HG02623 (cell line): Measurements from ENCODE around the gene PTPRO.

ENCODE experiments used
- ATAC-seq: cut with Tn5 transposase; IDR thresholded peaks from one replicate; pipeline ENCODE4 v1.9.1; 2021; ENCODE audit warnings: moderate library complexity; ENCODE audit not compliant: unreplicated experiment

Gene PTPRO

DNA sequence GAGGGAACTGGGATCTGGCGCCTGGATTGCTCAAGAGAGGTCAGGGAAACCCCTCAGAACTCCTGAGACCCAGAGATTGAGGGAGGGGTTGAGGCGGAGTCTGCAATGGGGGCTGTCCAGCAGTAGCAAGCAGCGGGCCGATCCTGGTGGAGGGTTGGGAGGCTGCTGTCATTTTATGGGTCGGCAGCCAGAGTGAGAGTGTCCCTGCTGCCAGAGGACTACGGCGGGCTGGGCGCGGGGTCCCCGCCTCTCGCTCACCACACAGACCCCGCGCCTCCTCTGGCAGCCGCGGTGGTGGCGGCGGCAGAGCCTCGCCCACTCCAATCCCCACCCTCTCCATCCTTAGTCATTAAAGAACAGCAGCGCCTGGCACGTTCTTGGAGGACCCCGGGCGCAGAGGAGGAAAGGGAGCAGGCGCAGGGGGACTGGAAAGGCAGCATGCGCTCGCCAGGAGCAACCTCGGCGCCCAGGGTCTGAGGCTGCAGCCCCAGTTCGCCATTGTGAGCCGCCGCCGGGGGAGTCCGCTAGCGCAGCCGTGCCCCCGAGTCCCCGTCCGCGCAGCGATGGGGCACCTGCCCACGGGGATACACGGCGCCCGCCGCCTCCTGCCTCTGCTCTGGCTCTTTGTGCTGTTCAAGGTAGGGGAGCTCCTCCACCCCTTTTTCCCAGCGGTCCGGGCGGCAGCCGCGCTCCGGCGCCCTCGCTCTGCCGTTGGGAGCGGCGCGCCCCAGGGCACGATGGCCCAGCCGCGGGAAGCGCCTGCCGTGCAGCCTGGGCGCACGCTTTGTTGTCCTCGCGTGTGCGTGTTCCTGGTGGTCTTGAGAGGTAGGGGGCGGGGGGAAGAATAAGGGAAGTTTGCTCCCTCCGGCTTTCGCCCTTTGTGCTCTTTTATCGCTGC lies at the start of gene PTPRO:
PTPRO (plus strand) TSS at position 345 of the 898 bp plus-strand sequence.
- ATAC-seq: no peak

GRCh38 chr12:15273896-15274295 lies 48.4 kb upstream of the PTPRO start:
- no peak for ATAC-seq

GRCh38 chr12:15274561-15274967 lies 47.7 kb upstream of the PTPRO start:
- ATAC-seq: no peak

- ATAC-seq: no peak
Observed at GRCh38 chr12:15276088-15276698, 46.1 kb upstream of the PTPRO start.

- ATAC-seq: peak; percentile 58
Observed at GRCh38 chr12:15278816-15279658, 43.3 kb upstream of the PTPRO start.

DNA sequence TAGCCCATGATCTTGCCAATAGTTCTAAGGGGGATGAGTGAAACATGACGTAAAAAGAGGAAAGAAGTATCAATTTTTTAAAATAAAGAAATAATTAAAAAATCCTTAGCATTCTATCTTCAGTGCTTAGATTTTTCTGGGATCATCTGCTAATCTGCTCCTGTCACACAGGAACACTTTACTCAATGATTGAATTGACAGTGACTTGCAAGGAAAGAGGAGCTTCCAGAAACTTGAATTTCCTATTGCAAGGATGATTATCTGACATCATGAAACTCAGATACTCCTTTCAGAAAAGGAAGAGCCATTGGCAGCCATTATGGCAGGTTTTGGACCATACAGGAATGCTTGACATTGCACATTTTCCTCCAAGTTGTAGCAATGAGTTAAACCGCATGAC lies 41.4 kb upstream of the PTPRO start:
- ATAC-seq: no peak

GRCh38 chr12:15289192-15289591 lies 33.1 kb upstream of the PTPRO start:
- no peak for ATAC-seq

DNA sequence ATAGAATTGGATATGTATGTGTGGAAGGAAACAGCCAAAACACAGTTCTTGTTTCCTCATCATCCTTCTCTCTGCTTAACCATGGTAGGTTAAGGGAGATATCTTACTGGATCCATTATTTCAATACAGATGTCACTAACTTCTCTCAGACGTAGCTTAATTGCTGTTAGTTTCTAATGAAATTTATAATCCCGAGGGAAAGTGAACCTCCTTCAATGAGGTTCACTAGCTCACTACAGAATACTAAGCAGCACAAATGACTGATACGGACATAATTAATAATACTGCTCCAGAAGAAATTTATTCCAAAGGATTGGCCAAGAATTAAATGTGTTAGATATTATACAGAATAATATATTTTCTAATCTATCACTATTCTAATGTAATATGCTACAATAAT lies 28.6 kb upstream of the PTPRO start:
- no peak for ATAC-seq

GRCh38 chr12:15299947-15300346 lies 22.4 kb upstream of the PTPRO start:
- no peak for ATAC-seq

- ATAC-seq: no peak
Observed at GRCh38 chr12:15304296-15304695, 18.0 kb upstream of the PTPRO start.

GRCh38 chr12:15306605-15307004 lies 15.7 kb upstream of the PTPRO start:
- no peak for ATAC-seq

- ATAC-seq: no peak
Observed at GRCh38 chr12:15307079-15307478, 15.2 kb upstream of the PTPRO start.

DNA sequence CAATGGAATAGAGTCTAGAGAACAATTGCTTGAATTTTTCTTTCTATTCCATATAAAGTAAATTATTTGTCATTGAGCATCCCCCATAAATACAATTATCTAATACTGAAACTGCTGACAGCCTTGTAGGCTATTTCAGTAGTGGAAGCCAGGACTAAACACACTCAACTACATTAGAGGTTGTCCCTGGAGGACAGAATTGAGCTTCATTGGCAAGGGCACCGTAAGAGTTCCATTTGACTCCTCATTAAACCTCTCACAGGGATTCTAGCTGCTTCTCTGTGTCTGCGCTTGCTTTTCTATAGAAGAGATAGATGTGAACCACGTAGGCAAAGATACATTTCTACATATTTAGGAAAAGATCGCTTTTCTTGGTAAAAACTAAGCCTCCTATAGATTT lies 3.5 kb upstream of the PTPRO start:
- ATAC-seq: no peak

DNA sequence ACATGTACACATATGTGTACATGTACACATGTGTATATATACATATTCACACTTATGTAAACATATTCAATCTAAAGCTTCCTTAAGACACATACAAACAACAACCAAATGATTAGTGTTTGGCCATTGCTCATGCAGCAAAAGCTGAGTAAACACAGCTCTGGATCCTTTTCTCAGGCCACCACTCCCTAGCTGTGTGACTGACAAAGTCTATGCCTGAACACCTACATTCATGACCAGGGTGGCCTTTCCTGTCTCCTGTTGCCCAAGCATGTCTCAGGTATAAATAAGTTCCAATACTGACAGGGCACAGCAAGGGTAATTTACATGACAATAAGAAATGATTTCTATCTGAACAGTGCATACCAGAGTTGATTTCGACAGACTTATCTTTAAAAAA lies 1.4 kb upstream of the PTPRO start:
- ATAC-seq: no peak

DNA sequence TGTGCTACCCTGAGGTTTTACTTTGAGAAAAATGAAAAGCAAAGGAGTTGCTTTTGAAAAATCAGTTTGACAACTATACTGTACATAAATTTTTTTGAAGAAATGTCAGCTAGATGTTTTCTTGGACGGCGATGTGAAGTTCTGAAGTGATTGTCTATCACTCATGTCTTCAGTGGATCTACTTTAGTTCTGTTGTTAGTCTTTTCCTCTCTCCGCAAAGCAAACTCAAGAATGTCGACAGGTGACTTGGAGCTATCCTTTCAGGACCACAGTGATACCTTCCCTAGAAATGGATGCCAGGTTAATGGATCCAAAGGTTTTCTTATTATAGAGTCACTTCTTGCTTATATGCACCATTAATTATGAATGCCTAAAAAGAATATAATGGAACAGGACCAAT lies 1.2 kb downstream of the PTPRO start:
- no peak for ATAC-seq

GRCh38 chr12:15329891-15330290 lies 7.6 kb downstream of the PTPRO start:
- ATAC-seq: no peak

- no peak for ATAC-seq
Observed at GRCh38 chr12:15334225-15334624, 11.9 kb downstream of the PTPRO start.

GRCh38 chr12:15335959-15336358 lies 13.7 kb downstream of the PTPRO start:
- ATAC-seq: no peak

GRCh38 chr12:15336768-15337553 lies 14.7 kb downstream of the PTPRO start:
- no peak for ATAC-seq

DNA sequence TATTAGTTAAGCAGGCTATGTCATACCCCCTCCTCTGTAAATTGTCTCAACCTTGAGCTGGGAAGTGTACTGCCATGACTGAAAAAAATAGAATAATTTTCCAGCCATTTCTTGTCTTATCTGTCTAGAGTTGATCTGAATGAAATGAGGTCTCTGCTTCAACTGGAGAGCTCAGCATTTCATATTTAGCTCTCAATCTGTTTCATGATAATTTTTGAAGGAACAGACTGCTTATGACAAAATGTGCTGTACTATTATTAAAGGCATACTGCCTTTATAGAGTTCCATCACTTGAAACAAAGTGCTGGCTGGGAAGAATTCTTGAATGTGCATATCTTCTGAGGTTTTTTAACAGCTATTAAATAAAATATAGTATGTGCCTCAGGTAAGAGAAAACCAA lies 19.1 kb downstream of the PTPRO start:
- no peak for ATAC-seq

GRCh38 chr12:15344561-15344960 lies 22.3 kb downstream of the PTPRO start:
- no peak for ATAC-seq
